ACHN (cell line): ENCODE measurements around the gene TEAD2.
"Not testable (repeated sequence)": the region's sequence is repeated elsewhere in the genome, so short reads cannot be mapped to it uniquely, and the experiment has no call there.

ENCODE experiments used
- DNase-seq: peaks from one replicate; pipeline ENCODE4 v3.0.0-alpha.2; 2015
- in situ Hi-C: cut with HindIII; loops from 2 replicates; pipeline ENCODE4 v1.10.0; 2017; ENCODE audit warnings: low sequenced_read_pairs, low pct_ligation_motif_present, low pct_unique_long_range_greater_than_20kb

Gene TEAD2

GRCh38 chr19:49336482-49337266 is 25.5 kb downstream of the TEAD2 start:
- in situ Hi-C loops: no loop called here
- no peak for DNase-seq

DNA sequence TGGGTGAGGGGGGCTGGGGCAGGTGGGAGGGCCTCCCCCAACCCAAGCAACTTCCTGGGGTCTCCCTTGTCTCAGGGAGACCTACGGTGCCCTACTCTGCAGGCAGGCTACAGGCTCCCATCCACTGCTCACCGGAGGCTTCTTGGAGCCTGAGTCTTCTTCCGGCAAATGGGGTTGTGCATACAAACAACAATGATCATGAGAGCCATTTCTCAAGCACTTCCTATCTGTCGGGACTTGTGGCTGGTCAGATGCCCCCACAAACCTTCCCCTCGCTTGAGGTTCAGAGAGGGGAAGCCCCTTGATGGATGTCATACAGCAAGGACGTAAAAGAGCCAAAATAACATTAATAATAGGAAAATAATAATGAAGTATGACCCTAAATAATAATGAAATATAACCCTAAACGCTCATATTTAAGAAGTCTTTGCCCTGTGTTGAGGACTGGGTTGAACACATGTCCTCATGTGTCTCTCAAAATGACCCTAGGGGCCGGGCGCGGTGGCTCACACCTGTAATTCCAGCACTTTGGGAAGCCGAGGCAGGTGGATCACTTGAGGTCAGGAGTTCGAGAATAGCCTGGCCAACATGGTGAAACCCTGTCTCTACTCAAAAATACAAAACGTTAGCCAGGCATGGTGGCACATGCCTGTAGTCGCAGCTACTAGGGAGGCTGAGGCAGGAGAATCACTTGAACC is 26.3 kb downstream of the TEAD2 start:
- in situ Hi-C loops: no loop called here
- no peak for DNase-seq

DNA sequence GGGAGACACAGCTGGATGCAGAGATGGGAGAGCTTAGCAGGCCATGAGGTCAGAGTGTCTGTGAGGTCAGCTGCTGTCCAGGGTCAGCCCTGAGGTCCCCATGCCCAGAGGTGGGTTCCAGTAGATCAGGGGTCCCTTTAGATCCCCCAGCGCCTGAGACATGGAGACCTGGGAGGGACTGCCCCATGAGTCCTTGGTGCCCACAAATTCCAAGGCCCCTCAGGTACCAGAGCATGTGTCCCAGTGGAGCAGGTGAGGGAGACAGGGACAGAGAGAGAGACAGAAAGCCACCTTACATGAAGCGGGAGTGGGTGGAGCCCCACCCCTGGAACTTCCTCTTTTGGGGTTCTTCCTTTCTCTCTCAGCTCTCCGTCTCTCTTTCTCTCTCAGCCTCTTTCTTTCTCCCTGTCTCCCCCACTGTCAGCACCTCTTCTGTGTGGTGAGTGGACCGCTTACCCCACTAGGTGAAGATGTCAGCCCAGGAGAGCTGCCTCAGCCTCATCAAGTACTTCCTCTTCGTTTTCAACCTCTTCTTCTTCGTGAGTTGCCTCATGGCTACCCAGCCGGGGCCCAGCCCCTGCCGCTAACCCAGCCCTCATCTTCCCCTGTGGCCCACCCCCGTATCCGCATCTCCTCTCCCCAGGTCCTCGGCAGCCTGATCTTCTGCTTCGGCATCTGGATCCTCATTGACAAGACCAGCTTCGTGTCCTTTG is 27.0 kb downstream of the TEAD2 start, which contains the start of gene CD37:
CD37 (plus strand) TSS at position 336 of the 713 bp plus-strand sequence; CDS start at position 471, 135 bp downstream.
- no peak for DNase-seq
- in situ Hi-C loops: no loop called here

GRCh38 chr19:49333811-49334288 is 28.4 kb downstream of the TEAD2 start:
- DNase-seq: no peak
- in situ Hi-C loops: no loop called here

- in situ Hi-C loops: no loop called here
- no peak for DNase-seq
Observed at GRCh38 chr19:49333418-49333805, 28.8 kb downstream of the TEAD2 start.

DNA sequence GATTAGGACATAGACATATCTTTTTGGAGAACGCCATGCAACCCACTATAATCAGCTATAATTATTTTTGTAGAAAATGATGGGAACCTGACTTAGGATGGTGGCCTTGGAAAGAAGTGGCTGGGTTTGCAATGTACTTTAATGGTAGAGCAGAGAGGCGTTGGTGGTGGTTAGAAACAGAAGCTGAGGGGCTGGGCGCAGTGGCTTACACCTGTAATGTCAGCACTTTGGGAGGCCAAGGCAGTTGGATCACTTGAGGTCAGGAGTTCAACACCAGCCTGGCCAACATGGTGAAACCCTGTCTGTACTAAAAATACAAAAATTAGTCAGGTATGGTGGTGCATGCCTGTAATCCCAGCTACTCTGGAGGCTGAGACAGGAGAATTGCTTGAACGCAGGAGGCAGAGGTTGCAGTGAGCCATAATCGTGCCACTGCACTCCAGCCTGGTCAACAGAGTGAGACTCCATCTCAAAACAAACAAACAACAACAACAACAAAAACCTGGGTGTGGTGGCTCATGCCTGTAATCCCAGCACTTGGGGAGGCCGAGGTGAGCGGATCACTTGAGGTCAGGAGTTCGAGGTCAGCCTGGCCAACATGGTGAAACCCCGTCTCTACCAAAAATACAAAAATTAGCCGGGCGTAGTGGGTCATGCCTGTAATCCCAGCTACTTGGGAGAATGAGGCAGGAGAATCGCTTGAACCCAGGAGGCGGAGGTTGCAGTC is 29.4 kb downstream of the TEAD2 start:
- in situ Hi-C loops, DNase-seq: not testable (repeated sequence)

- in situ Hi-C loops: no loop called here
- peak; percentile 77 for DNase-seq
Observed at GRCh38 chr19:49331616-49332055, 30.6 kb downstream of the TEAD2 start.

GRCh38 chr19:49331187-49331586 is 31.0 kb downstream of the TEAD2 start:
- in situ Hi-C loops, DNase-seq: not testable (repeated sequence)

GRCh38 chr19:49328741-49329140 is 33.5 kb downstream of the TEAD2 start:
- no peak for DNase-seq
- in situ Hi-C loops: no loop called here

- in situ Hi-C loops: no loop called here
- DNase-seq: peak; percentile 33
Observed at GRCh38 chr19:49327878-49328544, 34.2 kb downstream of the TEAD2 start.

GRCh38 chr19:49326165-49326704 is 36.0 kb downstream of the TEAD2 start:
- in situ Hi-C loops: no loop called here
- no peak for DNase-seq

DNA sequence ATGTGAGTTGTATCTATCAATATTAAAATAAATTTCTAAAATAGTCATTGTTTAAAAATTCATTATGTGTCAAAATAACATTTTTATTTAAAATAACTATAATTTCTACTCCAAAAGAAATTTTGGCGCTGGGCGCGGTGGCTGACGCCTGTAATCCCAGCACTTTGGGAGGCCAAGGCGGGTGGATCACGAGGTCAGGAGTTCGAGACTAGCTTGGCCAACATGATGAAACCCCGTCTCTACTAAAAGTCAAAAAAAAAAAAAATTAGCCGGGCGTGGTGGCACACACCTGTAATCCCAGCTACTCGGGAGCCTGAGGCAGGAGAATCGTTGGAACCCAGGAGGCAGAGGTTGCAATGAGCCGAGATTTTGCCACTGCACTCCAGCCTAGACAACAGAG is 36.5 kb downstream of the TEAD2 start:
- in situ Hi-C loops: not testable (repeated sequence)

DNA sequence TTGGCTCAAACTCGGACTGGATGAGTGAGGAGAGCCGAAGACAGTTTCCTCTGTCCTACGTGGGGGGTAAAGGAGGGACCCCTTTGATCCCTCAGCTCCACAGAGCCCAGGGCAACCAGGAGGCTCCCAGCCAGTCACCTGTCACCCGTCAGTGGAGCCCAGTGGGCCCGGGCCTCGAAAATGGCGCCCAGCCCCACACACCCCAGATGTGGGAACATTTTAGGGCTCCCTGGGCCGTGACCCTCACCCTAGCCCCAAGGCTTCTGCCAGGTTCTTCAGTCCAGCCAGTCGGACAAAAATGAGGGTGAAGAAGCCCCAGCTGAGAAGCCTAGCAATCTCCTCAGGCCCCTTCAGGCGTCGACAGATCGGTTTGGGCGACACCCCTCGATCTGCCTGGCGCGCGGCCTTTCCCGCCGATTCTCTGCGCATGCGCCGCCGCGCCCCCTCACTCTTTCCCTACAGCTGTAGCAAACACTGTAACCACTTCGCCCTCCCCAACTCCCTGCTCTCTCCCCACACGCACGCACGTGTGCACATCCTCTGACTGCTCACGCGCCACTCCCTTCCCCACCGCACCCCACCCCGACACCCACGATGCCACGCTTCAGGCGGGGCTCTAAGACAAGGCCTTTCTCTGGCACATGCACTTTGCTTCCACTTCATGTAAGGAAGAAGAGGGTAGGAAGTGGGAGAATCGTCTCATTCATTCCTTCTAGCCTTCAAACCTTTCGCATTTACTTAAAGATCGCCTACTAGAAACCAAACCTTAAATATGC is 37.2 kb downstream of the TEAD2 start, which contains the start of gene SLC6A16:
SLC6A16 (minus strand) TSS at position 391 of the 776 bp plus-strand sequence. CDS start 13,844 bp downstream, outside the sequence.
- no peak for DNase-seq
- in situ Hi-C loops: no loop called here

More for the DNA sequence above, 36.5 kb downstream of the TEAD2 start:
- DNase-seq: not testable (repeated sequence)

DNA sequence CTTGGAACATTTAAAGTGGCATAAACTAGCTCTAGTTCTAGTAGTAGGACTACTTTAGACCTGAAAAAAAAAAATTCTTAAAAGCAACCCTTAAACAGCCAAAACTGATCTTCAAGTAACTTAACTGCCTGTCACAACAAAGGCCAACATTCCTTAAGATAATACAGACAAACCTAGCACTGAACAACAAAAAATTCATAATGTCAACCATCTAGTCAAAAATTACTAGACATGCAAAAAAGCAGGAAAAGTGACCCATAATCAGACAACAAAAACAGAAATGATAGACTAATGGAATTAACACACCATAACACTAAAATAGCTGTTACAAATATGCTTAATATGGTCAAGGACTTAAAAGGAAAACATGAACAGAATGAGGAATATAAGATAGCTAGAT is 43.9 kb downstream of the TEAD2 start:
- in situ Hi-C loops: no loop called here
- no peak for DNase-seq

GRCh38 chr19:49316284-49316683 is 45.9 kb downstream of the TEAD2 start:
- in situ Hi-C loops: no loop called here
- no peak for DNase-seq

DNA sequence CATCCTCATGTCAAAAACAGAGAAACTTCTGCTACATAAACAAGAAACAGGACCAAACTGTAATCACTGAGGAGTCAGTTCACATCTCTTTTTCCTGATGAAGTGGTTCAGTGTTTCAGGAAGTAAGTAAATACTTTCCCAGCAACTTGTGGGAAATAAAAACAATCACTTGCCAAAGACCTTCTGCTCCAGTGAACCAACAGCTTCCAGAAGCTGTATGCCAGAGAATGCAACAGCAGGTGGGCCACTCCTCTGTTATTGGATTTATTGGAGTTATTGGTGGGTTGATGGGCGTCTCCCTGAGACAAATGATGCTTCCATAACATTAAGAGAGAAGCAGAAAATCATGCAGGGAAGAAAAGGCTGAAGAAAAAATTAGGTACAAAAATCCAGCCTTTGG is 47.1 kb downstream of the TEAD2 start:
- in situ Hi-C loops: no loop called here
- DNase-seq: no peak

GRCh38 chr19:49309087-49309486 is 53.1 kb downstream of the TEAD2 start:
- in situ Hi-C loops: no loop called here
- DNase-seq: no peak
